GM19397 (cell line): ENCODE measurements around the gene PCIF1.
"Not testable (repeated sequence)": the region's sequence is repeated elsewhere in the genome, so short reads cannot be mapped to it uniquely, and the experiment has no call there.

ENCODE experiments used
- ATAC-seq: cut with Tn5 transposase; IDR thresholded peaks from one replicate; pipeline ENCODE4 v1.9.1; 2021; ENCODE audit warnings: mild to moderate bottlenecking, moderate library complexity; ENCODE audit not compliant: unreplicated experiment

Gene PCIF1

DNA sequence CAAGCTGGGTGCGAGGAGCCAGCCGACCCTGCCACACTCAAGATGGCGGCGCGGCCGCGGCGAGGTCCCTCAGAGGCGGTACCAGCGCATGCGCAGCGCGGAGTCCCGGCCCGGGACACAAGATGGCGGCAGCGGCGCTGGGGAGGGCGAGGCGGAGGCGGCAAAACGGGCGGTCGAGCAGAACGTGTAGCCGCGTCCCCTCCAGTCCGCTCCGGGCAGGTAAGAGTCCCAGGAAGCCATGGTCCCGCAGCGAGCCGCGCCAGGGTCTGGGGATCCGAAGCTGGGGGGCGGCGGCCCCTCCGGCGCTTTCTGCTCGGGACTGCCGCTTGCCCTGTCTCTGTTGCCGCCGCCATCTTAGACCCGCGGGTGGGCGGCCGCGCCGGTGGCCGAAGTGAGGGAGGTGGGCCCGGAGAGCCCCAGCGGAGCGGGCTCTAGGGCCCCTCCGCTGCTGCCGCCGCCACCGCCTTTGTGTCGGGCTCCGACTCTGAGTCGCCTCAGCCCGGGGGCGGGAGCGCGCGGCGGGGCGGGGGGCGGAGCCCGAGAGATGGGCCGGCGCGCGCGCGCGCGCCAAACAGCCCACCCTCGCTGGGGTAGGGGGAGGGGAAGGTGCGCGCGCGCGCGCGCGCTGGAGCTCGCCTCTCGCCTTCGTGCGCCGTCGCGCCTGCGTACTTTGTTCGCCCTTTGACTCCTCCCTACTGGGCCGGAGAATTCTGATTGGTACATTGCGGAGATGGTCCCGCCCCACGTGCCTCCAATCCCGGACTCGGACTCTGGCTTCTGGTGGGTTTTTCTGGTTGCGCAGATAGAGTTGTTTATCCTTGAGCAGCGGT is at the start of gene PCIF1:
PCIF1 (plus strand) TSS at position 98 of the 830 bp plus-strand sequence. CDS start 4,317 bp downstream, outside the sequence.
- peak; percentile 78 for ATAC-seq

DNA sequence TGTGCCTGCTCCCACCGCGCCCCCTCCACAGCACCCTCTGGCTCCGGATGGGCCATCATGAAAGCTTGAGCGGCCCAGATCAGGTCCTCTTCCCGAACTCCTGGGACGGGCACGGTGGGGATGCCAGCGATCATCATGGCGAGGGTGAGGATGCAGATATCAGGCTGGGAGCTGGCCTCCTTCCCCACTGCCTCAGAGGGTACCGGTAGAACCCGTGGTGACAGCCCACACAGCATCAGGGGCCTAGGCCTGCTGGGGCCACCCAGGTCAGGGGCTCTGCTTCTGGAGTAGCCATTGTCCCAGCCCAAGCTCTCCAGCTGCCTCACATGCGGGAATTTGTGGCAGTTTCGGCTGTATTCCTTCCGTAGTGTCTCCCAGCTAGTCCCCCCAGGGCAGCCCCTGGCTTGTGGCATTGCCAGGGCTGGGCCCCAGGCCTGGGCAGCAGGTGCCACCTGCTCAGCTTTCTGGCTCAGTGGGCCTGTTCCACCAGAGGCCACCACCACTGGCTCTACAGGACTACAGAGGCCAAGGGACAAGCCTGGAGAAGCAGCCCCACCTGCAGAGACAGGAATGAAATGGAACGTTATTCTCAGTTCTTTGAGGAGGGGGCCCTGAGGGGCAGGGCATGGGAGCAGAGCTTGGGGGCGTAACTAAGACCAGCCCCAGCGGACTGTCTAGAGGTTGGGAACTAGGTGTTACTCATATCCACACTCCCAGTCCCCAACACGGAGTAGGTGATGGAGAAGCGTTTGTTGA is 47.7 kb upstream of the PCIF1 start:
- ATAC-seq = no peak

DNA sequence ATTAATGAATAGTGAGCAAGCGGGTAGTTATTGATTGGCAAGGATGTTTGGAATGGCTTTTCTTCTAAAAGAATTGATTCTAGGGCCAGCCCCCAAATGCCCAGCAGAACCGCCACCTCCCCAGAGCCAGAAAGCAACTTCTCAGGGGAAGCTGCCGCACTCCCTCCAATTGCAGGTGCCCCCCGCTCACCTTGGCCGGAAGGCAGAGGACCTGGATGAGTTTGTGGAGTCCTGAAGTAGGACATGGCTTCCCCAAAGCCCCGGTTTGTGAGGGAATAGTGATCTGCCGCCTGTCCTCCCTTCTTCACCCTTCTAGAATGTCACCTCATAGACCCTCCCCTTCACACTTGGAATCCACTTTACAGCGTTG is 47.2 kb upstream of the PCIF1 start, which contains the start of gene SPATA25:
SPATA25 (minus strand) TSS at position 277 of the 370 bp plus-strand sequence; CDS start at position 245, 32 bp downstream.
- ATAC-seq = no peak

DNA sequence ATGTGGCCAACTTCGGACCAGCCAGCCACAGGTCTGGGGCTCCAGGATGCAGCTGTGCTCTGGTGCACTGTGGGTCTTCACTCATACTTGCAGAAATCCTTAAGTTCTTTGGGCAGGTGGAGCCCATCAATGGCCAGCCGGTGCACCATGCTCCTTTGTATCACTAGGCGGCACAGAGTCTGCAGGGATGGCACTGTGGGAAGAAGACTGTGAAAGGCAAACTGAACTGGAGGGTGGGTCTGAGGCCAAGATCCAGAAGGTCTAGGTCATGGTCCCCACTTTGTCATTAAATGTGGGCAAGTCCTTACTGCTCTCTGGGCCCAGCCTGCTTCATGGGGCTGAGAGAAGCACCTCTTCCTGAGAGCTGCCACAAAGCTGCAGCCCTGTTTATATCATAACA is 45.8 kb upstream of the PCIF1 start:
- ATAC-seq = no peak

DNA sequence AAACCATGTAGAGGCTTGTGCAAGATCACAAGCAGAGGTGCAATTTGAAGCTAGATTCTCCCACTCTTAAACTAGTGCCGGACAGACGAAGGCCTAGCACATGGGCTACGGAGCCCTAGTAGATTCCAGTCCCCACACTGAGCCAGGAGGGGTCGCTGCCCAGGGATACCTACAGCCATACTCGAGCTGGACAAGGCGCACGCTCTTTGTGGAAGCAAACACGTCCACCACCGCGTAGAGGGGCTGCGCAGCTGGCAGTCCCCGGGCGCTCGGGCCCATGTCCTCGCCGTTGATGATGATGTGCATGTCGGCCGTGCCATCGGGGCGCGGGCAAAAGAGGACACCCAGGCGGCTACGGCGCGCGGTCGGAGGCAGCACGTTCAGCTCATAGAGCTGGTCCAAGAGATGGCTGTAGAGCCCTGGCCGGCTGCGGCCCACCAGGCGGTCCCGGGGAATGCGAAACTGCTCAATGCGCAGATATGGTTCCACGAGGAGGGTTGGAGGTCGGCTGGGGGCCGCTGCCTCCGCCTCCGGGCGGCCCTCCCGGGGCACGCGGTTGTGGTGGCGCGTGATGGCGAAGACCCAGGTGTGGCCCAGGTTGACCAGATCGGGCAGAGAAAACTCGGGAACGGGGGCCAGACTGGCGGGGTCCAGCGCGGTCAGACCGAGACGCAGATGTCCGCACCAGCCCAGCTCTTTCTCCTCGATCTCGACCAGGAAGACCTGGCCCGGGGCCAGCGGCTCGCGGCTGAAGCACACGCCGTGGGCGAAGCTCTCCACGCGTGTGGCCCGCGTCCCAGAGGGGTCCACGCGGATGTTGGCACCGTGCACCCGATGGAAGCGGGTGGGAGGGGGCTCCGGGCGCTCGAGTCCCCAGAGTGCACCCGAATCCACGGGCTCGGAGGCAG is 44.2 kb upstream of the PCIF1 start:
- ATAC-seq = peak; percentile 20

DNA sequence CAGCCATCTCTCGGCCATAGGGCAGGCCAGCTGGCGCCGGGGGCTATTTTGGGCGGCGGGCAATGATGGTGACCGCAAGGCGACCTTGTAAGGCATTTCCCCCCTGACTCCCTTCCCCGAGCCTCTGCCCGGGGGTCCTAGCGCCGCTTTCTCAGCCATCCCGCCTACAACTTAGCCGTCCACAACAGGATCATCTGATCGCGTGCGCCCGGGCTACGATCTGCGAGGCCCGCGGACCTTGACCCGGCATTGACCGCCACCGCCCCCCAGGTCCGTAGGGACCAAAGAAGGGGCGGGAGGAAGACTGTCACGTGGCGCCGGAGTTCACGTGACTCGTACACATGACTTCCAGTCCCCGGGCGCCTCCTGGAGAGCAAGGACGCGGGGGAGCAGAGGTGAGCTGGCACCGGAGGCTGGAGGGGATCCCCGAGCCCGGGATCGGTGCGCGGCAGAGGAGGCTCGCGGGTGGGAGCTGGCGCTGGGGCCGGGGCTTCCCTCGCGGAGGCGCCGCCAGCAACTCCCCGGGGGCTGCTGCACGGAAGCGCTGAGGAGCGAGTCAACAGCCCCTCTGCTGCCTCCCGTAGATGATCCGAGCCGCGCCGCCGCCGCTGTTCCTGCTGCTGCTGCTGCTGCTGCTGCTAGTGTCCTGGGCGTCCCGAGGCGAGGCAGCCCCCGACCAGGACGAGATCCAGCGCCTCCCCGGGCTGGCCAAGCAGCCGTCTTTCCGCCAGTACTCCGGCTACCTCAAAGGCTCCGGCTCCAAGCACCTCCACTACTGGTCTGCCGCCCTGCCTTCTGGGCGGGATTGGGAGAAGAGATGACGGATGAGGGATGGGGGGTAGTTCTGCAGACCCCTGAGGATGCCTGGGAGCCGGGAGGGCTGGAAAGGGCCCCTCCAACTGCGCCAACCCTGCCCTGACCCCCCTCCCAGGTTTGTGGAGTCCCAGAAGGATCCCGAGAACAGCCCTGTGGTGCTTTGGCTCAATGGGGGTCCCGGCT is 43.2 kb upstream of the PCIF1 start, which contains the start of the genes CTSA and NEURL2:
CTSA (plus strand) TSS at position 351 of the 999 bp plus-strand sequence; CDS start at position 585, 234 bp downstream.
NEURL2 (minus strand) TSS at position 224 of the 999 bp plus-strand sequence; CDS start at position 7, 217 bp downstream.
- peak; percentile 79 for ATAC-seq

DNA sequence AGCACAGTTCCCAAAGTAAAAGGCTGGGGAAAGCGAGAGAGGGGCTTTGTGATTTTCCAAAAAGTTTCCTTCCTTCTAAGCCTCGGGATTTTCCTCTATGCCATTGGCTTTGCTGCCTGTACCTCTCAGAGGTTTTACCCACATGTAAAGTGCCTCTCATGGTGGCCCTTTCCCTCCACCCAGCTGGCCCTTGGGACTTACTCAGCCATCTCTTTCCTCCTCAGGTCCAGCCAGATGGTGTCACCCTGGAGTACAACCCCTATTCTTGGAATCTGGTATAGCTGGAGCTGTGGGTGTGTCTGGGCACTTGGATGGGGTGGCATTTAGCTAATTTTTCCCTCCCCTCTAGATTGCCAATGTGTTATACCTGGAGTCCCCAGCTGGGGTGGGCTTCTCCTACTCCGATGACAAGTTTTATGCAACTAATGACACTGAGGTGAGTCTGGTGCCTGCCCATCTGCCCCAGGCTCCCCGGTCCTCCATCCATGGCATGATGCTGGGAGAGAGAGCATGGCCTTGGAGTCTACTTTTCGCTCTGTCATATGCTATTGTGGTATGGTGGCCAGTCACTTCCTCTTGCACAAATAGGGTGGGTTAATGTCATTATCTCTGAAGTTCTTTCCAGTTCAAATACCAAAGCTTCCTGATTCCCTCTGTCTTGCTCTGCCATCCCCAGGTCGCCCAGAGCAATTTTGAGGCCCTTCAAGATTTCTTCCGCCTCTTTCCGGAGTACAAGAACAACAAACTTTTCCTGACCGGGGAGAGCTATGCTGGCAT is 42.2 kb upstream of the PCIF1 start:
- ATAC-seq = no peak

DNA sequence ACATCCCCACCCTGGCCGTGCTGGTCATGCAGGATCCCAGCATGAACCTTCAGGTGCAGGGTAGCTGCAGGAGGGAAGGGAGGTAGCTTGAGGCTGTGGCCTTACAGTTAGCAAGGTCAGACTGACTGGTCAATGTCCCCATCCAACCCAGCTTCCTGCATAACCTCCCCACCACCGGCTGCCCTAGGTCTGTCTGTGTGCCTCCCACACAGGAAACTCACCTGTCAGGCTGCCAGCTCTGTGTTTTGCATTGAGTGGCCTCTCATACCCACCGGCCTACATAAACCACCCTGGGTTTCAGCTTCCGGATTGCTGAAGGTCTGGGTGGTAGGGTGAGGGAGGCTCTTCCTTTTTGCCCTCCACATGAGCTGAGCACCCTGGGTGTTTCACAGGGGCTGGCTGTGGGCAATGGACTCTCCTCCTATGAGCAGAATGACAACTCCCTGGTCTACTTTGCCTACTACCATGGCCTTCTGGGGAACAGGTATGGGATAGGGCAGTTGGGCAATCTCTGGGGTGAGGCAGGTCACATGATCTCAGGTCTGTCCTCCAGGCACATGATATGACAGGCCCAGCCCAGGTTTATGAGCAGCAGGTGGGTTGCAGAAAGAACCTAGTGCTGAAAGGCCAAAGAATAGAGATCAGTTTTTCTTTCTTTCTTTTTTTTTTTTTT is 41.5 kb upstream of the PCIF1 start:
- no peak for ATAC-seq

DNA sequence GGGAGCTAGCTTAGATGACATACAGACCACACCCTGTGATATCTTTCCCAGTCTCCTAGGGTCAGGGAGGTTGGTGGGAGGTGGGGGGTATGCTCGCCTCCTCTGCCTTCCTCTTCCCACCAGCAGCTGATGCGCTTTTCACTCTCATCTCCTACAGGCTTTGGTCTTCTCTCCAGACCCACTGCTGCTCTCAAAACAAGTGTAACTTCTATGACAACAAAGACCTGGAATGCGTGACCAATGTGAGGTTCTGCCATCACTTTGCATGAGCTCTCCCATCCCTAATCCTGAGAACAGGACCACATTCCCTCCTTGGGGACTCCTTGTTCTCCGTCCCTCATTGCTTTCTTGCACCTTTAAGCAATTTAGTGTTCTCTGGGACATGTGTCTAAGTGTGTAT is 40.7 kb upstream of the PCIF1 start:
- no peak for ATAC-seq

DNA sequence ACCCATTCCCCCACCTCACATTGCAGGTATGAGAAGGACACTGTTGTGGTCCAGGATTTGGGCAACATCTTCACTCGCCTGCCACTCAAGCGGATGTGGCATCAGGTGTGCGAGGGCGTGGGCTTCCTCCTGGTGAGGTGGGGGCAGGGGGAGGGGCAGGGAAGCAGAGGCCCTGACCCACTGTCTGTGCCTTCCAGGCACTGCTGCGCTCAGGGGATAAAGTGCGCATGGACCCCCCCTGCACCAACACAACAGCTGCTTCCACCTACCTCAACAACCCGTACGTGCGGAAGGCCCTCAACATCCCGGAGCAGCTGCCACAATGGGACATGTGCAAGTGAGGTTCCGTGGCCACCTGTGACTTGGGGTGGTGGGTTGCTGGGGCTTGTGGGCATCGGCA is 39.7 kb upstream of the PCIF1 start:
- ATAC-seq = no peak

DNA sequence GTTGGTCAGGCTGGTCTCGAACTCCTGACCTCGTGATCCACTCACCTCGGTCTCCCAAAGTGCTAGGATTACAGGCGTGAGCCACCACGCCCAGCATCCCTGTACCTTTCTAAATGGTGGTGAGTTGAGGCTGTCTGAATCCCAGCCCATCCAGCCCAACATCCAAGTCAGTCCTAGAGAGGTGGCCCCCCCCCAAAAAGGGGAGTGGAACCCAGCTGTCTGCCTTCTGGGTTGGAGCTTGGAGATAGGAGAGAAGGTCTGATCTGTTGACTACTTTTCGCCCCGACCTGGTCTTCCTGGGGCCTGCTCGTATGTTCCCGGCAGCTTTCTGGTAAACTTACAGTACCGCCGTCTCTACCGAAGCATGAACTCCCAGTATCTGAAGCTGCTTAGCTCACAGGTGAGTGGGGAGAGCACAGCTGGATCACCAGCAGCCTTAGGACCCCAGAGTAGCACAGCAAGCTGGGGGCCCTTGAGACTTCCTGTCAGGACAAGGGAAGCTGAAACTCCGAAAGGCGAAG is 37.8 kb upstream of the PCIF1 start:
- no peak for ATAC-seq

DNA sequence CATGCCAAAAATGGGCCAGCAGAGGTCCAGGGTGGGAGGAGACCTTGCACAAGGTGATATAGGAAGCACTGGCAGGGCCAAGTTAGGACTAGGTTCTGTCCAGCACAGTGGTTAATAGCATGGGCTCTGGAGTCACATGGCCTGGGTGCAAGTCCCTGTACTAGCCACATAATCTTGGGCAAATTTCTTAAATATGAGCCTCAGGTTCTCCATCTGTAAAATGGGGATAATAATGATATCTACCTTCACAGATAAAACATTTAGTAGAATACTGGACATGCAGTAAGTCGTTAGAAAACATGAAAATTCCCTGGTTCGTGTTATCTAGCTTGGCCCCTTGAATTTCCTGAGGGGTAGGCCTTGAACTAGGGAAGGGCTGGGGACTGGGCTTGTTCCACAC is 37.2 kb upstream of the PCIF1 start:
- ATAC-seq = no peak

DNA sequence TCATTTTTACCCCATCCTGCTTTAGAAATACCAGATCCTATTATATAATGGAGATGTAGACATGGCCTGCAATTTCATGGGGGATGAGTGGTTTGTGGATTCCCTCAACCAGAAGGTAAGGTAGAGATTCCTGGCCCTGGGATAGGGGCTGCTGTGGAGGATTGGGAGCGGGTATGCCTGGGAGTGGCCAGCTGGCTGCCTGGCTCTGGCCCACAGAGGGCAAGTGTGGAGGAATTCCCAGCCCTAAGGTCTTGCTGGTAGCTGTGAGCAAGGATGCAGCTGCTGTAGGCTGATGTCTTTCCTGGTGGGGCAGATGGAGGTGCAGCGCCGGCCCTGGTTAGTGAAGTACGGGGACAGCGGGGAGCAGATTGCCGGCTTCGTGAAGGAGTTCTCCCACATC is 36.8 kb upstream of the PCIF1 start:
- no peak for ATAC-seq

DNA sequence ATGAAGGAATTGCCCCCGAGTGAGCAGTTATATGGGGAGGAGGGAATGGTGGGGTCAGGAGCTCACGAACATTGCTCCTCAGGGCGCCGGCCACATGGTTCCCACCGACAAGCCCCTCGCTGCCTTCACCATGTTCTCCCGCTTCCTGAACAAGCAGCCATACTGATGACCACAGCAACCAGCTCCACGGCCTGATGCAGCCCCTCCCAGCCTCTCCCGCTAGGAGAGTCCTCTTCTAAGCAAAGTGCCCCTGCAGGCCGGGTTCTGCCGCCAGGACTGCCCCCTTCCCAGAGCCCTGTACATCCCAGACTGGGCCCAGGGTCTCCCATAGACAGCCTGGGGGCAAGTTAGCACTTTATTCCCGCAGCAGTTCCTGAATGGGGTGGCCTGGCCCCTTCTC is 36.2 kb upstream of the PCIF1 start:
- ATAC-seq = no peak

DNA sequence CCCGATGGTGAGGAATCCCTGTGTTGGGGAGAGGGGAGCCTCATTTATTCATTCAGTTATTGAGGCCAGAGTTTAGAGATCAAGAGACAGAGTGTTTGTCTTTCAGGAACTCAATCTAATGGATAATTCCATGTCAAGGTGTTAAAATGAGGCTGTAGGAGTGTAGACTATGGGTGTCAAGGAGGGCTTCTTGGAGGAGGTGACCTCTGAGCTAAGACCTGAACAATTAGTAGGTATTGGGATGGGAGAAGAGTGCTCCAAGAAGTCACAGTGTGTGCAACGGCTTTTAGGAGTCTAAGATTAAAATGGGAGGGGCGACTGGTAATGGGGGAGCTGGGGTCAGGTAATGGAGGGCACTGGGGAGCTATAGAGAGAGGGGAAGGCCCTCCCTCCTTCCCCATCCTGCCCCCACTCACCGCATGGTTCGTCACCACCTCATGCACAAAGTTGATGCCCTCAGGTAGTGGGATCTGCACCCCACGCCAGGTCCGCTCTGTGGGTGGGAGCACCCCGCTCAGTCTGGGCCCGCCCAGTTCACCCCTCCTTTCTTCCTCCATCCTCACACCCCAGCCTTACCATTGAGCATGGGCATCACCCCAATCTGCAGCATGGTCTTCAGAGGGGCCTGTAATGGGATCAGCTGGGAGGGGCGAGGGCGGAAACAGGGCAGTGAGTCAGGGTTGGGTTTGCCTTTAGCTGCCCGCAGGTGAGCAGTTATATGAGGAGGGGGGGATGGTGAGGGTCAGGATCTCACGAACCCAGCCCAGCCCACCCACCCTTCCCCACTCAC is 35.2 kb upstream of the PCIF1 start:
- no peak for ATAC-seq

DNA sequence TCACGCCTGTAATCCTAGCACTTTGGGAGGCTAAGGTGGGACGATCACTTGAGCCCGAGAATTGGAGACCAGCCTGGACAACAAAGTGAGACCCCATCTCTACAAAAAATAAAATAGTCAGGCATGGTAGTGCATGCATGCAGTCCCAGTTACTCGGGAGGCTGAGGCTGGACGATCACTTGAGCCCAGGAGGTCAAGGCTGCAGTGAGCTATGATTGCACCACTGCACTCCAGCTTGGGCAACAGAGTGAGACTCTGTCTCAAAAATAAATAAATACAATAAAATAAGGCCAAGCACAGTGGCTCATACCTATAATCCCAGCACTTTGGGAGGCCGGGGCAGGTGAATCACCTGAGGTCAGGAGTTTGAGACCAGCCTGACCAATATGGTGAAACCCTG is 33.2 kb upstream of the PCIF1 start:
- ATAC-seq = not testable (repeated sequence)

DNA sequence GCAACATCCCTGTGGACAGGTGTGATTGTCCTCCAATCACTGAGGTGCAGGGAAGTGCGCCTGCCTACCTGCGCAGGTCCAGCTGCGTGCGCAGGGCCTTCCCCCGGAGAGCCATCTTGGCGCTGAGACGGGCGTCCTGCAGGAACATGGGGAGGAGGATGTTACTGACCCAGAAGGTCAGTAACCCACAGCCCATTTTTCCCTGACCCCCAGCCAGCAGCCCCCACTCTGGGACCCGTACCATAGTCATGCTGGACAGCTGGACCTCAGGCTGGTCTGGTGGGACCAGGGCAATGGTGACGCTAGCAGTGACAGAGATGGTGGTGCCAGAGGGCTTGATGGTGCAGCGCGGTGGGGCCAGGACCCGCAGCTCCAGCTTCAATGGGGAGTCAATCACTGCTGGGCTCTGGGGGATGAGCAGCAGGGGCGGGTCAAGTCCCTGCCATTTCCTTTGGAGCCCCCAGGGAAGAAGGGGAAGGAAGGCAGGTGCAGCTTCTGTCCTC is 32.2 kb upstream of the PCIF1 start:
- no peak for ATAC-seq
